PC-9 (cell line): ENCODE data around the gene STK24. TPM values are rescaled to one million over a fixed set of nuclear protein-coding genes. Genes with fewer than 3 reads are reported as not detected.

Experiments
- BruUV-seq: library from RNA; stranded (reverse); fragments of 400-500 nt; replicated peaks from 2 replicates; lab custom pipeline; 2021; lab: Mats Ljungman, UMichigan
- CTCF ChIA-PET: fragments of 300-600 bp; sonication (Branson Sonifier 250); formaldehyde crosslinking; loops from one replicate; lab custom pipeline; 2022; ENCODE audit warnings: antibody characterized with exemption; lab: Charles Lee
- POLR2A ChIA-PET: fragments of 300-600 bp; sonication (Branson Sonifier 250); formaldehyde crosslinking; loops from one replicate; lab custom pipeline; 2022; ENCODE audit warnings: antibody characterized with exemption; ENCODE audit not compliant: unreplicated experiment; lab: Charles Lee
- DNase-seq, 2 experiments: peaks; one replicate each; pipeline versions ENCODE4 v3.0.0 to v3.0.0-alpha.2; 2015 to 2022; ENCODE audit warnings: mixed read lengths in 1 of 2
- H2AFZ ChIP-seq: fragments of 200-600 bp; sonication (generic); 2 replicates; pipeline ENCODE4 v1.8.1; 2017; ENCODE audit warnings: antibody characterized with exemption
- H3F3A ChIP-seq: fragments of 200-600 bp; sonication (generic); 2 replicates; pipeline ENCODE4 v1.8.1; 2017; ENCODE audit warnings: antibody characterized with exemption, mild to moderate bottlenecking, low read depth; ENCODE audit not compliant: insufficient read depth
- H3K27ac ChIP-seq: fragments of 200-600 bp; sonication (generic); 2 replicates; pipeline ENCODE4 v1.6.1; 2016; ENCODE audit warnings: mixed run types
- H3K27me3 ChIP-seq: fragments of 200-600 bp; sonication (generic); 2 replicates; pipeline ENCODE4 v1.6.1; 2016; ENCODE audit warnings: low read depth, mixed run types; ENCODE audit not compliant: insufficient read depth
- H3K36me3 ChIP-seq: fragments of 200-600 bp; sonication (generic); 2 replicates; pipeline ENCODE4 v1.6.1; 2016; ENCODE audit warnings: low read depth, mixed run types
- H3K4me1 ChIP-seq: fragments of 200-600 bp; sonication (generic); replicated peaks from 2 replicates; pipeline ENCODE4 v1.6.1; 2016; ENCODE audit warnings: mixed run types; ENCODE audit not compliant: insufficient read depth
- H3K4me2 ChIP-seq: fragments of 200-600 bp; sonication (generic); 2 replicates; pipeline ENCODE4 v1.6.1; 2017; ENCODE audit warnings: mixed run types
- H3K4me3 ChIP-seq: fragments of 200-600 bp; sonication (generic); 2 replicates; pipeline ENCODE4 v1.6.1; 2016; ENCODE audit warnings: mixed run types
- H3K79me2 ChIP-seq: fragments of 200-600 bp; sonication (generic); 2 replicates; pipeline ENCODE4 v1.6.1; 2017; ENCODE audit warnings: low read depth, mixed run types
- H3K9me2 ChIP-seq: fragments of 200-600 bp; sonication (generic); 2 replicates; pipeline ENCODE4 v1.8.1; 2017; ENCODE audit warnings: mild to moderate bottlenecking; ENCODE audit not compliant: insufficient read depth
- H3K9me3 ChIP-seq: fragments of 200-600 bp; sonication (generic); 2 replicates; pipeline ENCODE4 v1.8.1; 2016; ENCODE audit warnings: low read depth; ENCODE audit not compliant: insufficient read depth
- H4K20me1 ChIP-seq: fragments of 200-600 bp; sonication (generic); 2 replicates; pipeline ENCODE4 v1.8.1; 2017; ENCODE audit not compliant: insufficient read depth
- CTCF ChIP-seq: fragments of 200-600 bp; sonication (generic); conservative IDR thresholded peaks from 2 replicates; pipeline ENCODE4 v1.6.1; 2017; ENCODE audit warnings: mixed run types, antibody characterized with exemption, mild to moderate bottlenecking, moderate library complexity
- EZH2 ChIP-seq: fragments of 200-600 bp; sonication (generic); IDR thresholded peaks from 2 replicates; pipeline ENCODE4 v1.8.0; 2017; ENCODE audit warnings: antibody characterized with exemption, low read depth
- intact Hi-C: fragments of 100-400 bp; cut with micrococcal nuclease; formaldehyde crosslinking; loops from one replicate; pipeline ENCODE4 v1.10.0; 2022; ENCODE audit not compliant: unreplicated experiment
- total RNA-seq: library from RNA; stranded (reverse); gene quantifications from 2 replicates; pipeline ENCODE4 v1.2.3, GENCODE V29; 2021

The STK24 gene
- total RNA-seq, 1 experiment from 2014 or later = 134 TPM

GRCh38 chr13:98556968-98557631 is 19.8 kb downstream of the STK24 start:
- no peak overlapping the region for H2AFZ ChIP-seq
- H3K79me2 ChIP-seq = peaks cover 100% of the 10 kb centered on the region
- no peaks in the 10 kb centered on the region for H3K9me2 ChIP-seq
- peaks cover 6% of the 10 kb centered on the region; the same call in 1 of the 2 replicates for H3K36me3 ChIP-seq
- intact Hi-C loops = no loop called here
- BruUV-seq = no TSS peak
- H3K27me3 ChIP-seq = no peaks in the 10 kb centered on the region
- no peaks in the 10 kb centered on the region for H3K9me3 ChIP-seq
- no peak overlapping the region for H3K4me3 ChIP-seq
- CTCF ChIA-PET = interaction anchor here (0.5 to 0.8 kb wide), 3 partner anchors 31 to 116 kb away, joined by 3 to 5 read pairs (median 5); no protein-coding TSS in a partner anchor
- H4K20me1 ChIP-seq = peaks cover 84% of the 10 kb centered on the region
- H3F3A ChIP-seq = peaks cover 12% of the 10 kb centered on the region; the same call in 1 of the 2 replicates
- H3K27ac ChIP-seq = no peak overlapping the region
- POLR2A ChIA-PET = interaction anchor here (0.6 kb wide), 1 partner anchor 116 kb away, joined by 3 read pairs; no protein-coding TSS in a partner anchor
- H3K4me1 ChIP-seq = no peaks in the 10 kb centered on the region
- TF ChIP-seq CTCF (no peak), EZH2 (no peak)
- no peak for DNase-seq
- H3K4me2 ChIP-seq = no peak overlapping the region

DNA sequence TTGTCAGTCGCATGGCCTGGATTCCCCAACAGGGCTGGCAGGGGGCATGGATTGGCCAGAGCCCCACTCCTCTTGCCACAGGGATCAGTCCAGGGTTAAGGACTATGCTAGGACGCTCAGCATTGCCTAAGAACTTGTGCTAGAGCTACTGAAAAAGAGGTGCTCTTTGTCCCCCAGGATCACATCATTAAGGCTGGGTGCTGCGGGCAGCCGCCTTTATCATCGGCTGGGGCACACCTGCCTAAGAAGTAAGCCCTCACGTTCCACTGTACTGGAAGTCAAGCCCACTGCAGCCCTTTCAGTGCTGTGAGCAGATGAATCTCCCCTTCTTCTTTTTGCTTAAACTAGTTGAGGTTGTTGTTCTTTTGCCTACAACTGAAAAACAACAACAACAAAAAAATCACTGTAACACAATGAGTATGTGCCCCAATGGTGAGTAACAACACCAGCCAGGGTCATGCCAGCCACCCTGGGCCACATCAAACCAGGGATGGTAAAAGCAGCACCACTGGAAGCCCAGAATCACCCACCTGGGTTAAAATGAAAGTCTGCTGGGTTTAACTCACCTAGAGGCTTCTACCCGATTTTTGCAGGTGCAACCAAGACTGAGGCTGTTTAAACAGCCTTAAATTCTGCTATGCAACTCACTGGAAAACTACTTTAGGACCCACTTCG is 20.6 kb downstream of the STK24 start:
- DNase-seq = no peak
- Histone ChIP-seq H3K4me3 (no peak overlapping the region), H3K79me2 (peaks cover 99% of the 10 kb centered on the region), H4K20me1 (peaks cover 82% of the 10 kb centered on the region), H3K4me2 (no peak overlapping the region), H3K27me3 (no peaks in the 10 kb centered on the region), H3K27ac (no peak overlapping the region), H3K9me3 (no peaks in the 10 kb centered on the region), H3F3A (peaks cover 12% of the 10 kb centered on the region; the same call in 1 of the 2 replicates), H3K4me1 (no peaks in the 10 kb centered on the region), H3K9me2 (no peaks in the 10 kb centered on the region), H3K36me3 (peaks cover 11% of the 10 kb centered on the region; the same call in 1 of the 2 replicates), H2AFZ (no peak overlapping the region)
- no peak for TF ChIP-seq EZH2
- no peak for TF ChIP-seq CTCF
- CTCF ChIA-PET = interaction anchor here (0.8 kb wide), 1 partner anchor 117 kb away, joined by 5 read pairs; no protein-coding TSS in a partner anchor
- POLR2A ChIA-PET = interaction anchor here (0.6 kb wide), 1 partner anchor 117 kb away, joined by 3 read pairs; no protein-coding TSS in a partner anchor
- BruUV-seq = no TSS peak
- intact Hi-C loops = no loop called here

GRCh38 chr13:98549728-98550317 is 27.1 kb downstream of the STK24 start:
- POLR2A ChIA-PET = no interaction called here
- Histone ChIP-seq H3K36me3 (0 out of 2 replicates have a peak, but pooled peaks cover 18% of the 10 kb centered on the region), H3K27ac (no peak overlapping the region; the same call in 1 of the 2 replicates), H3K4me1 (peaks cover 15% of the 10 kb centered on the region), H2AFZ (no peak overlapping the region), H3K4me2 (peak overlapping the region; percentile 1; the same call in 1 of the 2 replicates), H3F3A (peaks cover 39% of the 10 kb centered on the region), H3K4me3 (no peak overlapping the region), H3K9me3 (no peaks in the 10 kb centered on the region), H3K27me3 (no peaks in the 10 kb centered on the region), H4K20me1 (peaks cover 47% of the 10 kb centered on the region), H3K79me2 (peaks cover 99% of the 10 kb centered on the region), H3K9me2 (no peaks in the 10 kb centered on the region)
- no peak for DNase-seq
- CTCF ChIA-PET = no interaction called here
- intact Hi-C loops = no loop called here
- no TSS peak for BruUV-seq
- TF ChIP-seq CTCF (no peak), EZH2 (no peak)
